Adipose tissue (tissue), 3 donors: Measurements from ENCODE around the gene TBC1D22A. TPM values are rescaled to one million over a fixed set of nuclear protein-coding genes. Genes with fewer than 3 reads are reported as not detected.

ENCODE experiments used
- H3K27ac ChIP-seq: one replicate; pipeline ENCODE4 v1.5.1; 2013; ENCODE audit warnings: low read depth, low read length
- WGBS, 3 donors: extraction: QIAGEN DNeasy Blood & Tissue Kit; methylation state at CpG; one replicate each; pipeline ENCODE4 v1.1.7; 2013; 5-methylcytosine and 5-hydroxymethylcytosine counted together
- polyA plus RNA-seq, 3 donors: library from polyadenylated mRNA; stranded (reverse); fragments of 200-250 nt; gene quantifications; one replicate each; pipeline ENCODE4 v1.2.3, GENCODE V29; 2013
- donor health status: healthy with polysubstance abuse.
- donor health status: Bipolar disorder and iron deficiency.
- donor health status: healthy.

TBC1D22A gene
- polyA plus RNA-seq, 3 donors, result 13.3 to 16.7 (median 15.4) TPM

DNA sequence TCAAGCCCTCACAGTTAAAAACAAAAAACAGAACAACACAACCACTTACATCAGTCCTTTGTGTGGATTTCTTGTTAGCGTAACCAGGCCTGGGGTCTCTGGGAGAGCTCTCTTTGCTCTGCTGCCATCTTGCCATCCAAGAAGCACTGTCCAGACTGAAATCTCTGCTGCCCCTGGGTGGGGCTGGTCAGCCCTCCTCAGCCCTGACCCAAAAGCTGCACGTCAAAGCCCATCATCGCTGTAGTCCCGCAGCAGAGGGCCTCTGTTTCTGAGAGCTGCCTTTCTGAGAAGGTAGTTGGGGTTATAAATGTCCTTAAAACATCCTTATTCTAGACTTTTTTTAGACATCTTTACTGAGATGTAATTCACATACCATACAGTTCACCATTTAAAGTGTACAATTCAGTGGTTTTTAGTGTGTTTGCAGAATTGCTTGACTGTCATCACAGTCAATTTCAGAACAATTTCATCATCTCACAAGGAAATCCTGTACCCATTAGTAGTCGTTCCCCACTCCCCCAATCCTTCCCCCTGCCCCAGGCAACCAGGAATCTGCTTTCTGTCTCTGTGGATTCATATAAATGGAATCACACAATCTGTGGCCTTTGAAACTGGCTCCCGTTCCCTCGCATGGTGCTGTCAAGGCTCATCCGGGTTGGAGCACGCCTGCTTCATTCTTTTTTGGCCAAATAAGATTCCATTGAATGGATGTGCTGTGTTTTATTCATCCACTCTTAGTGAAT, 94.9 kb downstream of the TBC1D22A start:
- 86 to 93% (median 88%) methylated on average over 9 of the region's 9 CpGs for WGBS, 3 donors
- H3K27ac ChIP-seq, result no peak overlapping the region

DNA sequence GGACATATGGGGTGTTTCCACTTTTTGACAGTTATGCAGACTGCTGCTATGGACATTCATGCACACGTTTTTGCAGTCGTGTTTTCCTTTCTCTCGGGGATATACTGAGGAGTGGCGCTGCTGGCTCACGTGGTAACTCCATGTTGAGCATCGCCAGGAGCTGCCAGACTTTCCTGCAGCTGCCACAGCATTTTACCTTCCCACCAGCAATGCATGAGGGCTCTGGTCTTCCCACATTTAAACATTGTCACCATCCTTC, 95.4 kb downstream of the TBC1D22A start:
- 82 to 91% (median 90%) methylated on average over 6 of the region's 6 CpGs for WGBS, 3 donors
- no peak overlapping the region for H3K27ac ChIP-seq

DNA sequence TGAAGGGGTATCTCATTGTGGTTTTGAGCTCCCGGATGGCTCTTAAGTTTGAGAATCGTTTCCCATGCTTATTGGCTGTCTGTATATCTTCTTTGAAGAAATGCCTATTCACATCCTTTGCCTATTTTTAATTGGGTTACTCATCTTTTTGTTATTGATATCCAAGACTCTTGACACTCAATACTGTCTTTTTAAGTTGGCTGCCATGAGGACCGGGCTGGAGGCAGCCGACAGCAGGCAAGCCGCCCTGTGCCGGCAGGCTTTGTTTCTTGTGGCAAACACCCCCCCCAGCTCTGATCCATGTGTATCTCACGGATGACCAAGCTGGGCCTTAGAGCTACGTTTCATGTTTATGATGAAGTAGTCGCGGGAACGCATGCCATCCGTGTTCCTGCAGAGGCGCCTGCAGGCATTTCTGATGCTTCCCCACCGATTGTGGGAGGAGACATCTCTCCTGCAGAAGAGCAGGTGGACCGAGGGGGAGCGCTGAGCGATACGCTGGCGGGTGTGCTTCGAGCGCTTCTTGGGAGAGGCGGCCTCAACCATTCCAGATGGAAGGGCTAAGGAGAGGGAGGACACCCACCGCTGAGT, 95.8 kb downstream of the TBC1D22A start:
- 96 to 98% (median 98%) methylated on average over 23 of the region's 23 CpGs for WGBS, 3 donors
- no peak overlapping the region for H3K27ac ChIP-seq

DNA sequence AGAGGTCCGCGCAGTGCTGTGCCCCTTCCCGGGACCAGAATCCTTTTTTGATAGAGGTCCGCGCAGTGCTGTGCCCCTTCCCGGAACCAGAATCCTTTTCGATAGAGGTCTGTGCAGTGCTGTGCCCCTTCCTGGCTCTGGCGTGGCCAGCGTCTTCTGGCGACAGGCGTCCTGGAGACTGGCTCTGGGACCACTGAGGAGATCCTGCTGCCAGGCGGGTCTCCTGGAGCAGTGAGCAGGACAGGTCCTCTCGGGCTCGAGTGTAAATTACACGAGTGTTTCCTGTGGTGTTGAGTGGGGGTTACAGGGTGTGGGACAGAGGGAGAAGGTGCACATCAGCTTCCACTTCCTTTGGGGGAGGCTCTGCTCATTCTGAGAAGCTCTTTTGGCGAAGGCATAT, 98.1 kb downstream of the TBC1D22A start:
- no peak overlapping the region for H3K27ac ChIP-seq
- WGBS, 3 donors, result 94 to 96% (median 95%) methylated on average over 16 of the region's 16 CpGs

DNA sequence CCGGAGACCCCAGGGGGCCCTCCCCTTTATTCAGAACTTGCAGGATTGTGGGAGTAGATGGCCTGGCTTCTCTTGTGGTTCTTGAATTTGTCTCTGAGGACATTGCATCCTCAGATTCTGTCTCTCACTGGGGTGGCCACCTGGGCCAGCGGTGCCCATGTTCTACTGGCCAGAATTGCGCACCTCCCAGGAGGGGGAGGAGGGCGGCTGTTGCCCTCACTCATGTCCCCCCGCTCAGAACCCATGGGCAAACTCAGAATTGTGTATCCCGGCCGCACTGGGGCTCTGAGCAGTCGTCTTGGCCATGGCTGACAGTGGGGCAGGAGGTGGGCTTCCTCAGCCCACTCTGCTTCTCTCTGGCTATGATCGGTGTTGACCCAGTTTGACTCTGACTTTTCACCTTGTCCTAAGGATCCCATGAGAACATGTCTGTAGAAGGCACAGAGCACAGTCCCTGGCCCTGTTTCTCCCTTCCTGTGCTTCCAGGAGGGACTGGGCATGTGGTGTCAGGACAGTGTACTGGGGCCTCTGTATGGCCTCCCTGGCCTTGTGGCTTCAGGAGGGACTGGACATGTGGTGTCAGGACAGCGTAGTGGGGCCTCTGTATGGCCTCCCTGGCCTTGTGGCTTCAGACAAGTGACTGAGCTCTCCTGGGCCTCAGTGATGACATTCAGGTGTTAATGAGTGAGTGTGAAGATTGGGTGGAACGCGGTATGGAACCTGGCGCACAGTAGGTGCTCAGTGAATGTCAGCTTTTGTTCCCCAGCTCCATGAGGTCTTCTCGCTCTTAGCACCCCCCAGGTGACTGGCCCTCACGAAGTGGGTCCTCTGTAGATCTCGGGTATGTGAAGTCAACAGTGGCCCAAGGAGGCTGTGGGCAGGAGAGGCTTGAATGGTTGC, 99.3 kb downstream of the TBC1D22A start:
- 92 to 97% (median 97%) methylated on average over 16 of the region's 16 CpGs for WGBS, 3 donors
- H3K27ac ChIP-seq, result no peak overlapping the region

DNA sequence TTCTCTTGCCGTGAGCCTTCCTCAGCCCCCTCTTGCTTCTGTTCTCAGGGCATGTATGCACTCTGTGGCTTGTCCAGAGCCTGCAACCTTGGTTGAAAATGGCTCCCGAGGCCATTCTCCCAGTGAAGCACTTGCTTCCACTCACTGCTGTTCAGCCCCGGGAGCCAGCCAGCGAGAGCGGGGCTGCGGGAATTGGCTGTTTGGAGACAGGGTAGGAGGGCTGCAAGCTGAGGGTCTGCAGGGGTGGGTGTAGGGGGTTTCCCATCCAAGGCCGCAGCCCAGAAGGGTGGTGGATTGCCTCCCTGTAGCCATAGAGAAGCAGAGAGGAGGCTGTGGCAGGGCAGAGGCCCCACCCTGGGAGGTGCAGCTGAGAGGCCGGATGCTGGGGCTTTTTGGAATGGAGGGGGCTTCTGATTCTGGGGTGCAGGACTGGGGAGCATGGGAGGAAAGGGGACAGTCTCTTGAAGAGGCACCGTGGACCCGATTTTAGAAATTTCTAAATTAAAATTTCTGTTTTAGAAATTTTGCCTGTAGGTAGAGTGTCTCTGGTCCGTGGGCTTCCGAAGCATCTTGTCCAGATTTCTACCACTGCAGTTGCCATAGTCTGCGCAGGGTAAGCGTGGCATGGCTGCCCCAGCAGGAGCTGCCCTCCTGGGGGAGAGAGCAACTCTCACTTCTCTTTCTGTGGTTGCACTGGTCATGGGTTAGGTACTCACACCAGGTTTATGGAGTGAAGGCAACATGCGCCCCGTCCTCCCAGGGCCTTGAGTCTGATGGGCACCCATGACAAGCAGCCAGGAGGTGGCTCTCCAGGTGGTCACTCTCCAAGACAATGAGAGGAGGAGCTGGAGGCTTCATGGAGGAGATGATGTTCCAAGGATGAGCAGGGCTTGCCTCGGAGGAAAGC, 100.2 kb downstream of the TBC1D22A start:
- 95 to 97% (median 96%) methylated on average over 17 of the region's 17 CpGs for WGBS, 3 donors
- H3K27ac ChIP-seq, result no peak overlapping the region

DNA sequence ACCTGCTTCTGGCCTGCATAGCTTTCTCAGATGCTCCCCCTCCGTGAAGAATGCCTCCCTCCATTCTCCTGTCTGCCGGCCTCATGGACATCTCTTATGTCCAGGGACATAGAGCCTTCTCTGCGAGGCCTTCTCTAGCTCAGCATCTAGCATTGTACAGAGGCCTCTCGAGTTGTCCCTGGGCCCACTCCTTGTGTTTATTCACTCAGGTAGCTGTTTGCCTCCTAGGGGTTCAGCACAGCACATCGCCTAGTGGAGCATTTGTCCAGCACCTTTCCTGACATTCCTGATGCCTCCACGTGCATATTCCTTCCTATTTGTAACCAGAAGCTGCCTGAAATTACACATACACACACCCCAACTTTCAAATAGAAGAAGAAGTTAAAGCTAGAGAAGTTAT, 101.3 kb downstream of the TBC1D22A start:
- no peak overlapping the region for H3K27ac ChIP-seq
- WGBS, 3 donors, result 78 to 88% (median 84%) methylated on average over 6 of the region's 6 CpGs

DNA sequence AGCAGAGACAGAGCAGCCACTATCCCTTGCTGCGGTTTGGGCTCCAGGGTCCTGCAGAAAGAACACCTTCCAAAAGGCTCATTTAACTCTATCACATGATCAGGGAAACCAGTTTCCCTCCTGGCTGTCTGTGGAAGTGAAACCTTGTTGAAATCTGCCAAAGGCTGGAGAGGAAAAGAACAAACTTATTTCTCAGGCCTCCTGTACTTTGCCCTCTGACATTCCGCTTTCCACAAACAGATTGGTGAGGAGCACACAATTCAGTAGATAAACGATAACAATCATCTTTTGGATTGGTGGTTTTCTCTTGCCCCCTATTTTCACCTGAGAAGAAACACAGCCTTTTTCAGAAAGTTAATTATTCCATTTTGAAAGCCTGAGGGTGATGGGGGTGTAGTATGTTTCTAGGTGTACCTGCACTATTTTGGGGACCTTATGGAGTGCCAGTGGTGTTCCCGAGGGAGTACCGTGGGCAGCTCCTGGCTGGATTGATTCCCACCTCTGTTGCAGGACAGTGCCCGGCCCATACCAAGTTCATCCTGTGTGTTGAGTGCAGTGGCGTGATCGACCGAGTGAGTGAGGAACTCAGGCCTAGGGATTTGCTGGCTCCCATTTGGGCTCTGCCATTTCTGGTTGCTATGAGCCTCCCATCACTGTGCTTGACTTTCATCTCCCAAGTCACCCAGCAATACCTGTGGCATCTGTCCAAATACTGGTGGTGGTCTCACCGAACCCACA, 102.0 kb downstream of the TBC1D22A start:
- H3K27ac ChIP-seq, result no peak overlapping the region
- WGBS, 3 donors, result 77 to 94% (median 91%) methylated on average over 10 of the region's 10 CpGs

DNA sequence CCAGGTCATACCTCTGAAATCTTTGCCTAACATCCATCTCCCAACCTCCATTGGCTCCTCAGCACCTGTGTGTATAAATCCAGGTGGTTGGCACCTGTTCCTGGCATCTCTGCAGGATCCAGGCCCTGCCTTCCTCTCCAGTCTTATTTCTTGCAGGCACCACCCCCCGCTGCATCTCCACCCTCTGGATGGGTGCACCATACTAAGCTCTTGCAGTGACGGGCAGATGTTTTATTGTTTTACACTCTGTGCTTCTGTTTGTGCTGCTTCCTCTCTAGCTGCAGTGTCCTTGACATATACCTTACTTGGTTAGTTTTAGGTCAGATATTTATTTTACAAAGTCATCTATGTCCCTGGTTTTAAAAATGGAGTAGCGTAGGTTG, 102.6 kb downstream of the TBC1D22A start:
- H3K27ac ChIP-seq, result no peak overlapping the region
- WGBS, 3 donors, result 97 to 99% (median 99%) methylated on average over 3 of the region's 3 CpGs

DNA sequence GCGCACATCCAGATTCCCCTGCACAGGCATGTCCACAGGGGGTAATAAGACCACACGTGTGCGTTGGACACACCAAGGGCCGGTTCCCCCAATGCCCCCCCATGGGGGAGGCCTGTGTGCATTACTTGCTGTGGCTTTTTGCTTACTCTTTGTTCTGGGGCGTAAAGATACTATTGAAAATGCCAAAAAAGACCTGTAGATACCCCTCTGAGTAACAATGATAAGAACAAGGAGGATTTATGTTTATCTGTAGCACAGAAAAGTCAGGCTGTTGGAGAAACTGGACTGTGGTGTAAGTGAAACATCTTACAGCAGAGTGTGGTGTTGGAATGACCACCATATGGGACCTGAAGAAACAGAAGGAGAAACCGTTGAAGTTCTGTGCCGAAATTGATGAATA, 103.2 kb downstream of the TBC1D22A start:
- 97 to 98% (median 98%) methylated on average over 7 of the region's 7 CpGs for WGBS, 3 donors

DNA sequence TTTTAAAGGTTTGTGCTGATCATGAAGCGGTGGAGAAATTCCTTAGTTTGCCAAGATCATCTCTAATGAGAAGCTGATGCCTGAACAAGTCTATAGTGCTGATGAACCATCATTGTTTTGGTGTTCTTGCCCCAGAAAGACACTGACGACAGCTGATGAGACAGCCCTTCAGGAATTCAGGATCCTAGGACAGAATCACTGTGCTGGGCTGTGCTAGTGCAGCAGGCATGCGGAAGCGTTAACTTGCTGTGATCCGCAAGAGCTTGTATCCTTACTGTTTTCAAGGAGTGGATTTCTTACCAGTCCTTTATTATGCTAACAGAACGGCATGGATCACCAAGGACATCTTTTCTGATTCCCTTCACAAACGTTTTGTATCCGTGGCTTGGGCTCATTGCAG, 104.1 kb downstream of the TBC1D22A start:
- WGBS, 3 donors, result 90 to 94% (median 91%) methylated on average over 8 of the region's 8 CpGs
- H3K27ac ChIP-seq, result no peak overlapping the region

More for the DNA sequence above, 103.2 kb downstream of the TBC1D22A start:
- no peak overlapping the region for H3K27ac ChIP-seq

DNA sequence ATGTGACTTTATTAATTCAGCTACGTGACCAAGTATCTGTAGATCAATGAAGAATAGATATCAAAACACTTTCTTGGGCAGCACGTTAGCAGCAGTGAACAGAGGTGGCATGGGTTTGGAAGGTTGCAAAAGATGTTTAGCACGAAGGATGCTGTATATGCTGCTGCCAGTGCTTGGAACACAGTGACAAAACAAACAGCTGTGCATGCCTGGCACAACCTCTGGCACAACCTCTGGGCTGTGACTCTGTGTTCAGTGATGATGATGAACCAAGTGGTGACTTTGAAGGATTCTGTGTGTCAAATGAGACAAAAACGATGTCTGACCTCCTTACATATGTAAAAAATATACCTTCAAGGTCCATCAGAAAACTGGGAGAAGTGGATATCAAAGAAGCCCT, 104.7 kb downstream of the TBC1D22A start:
- WGBS, 3 donors, result 95 to 97% (median 95%) methylated on average over 4 of the region's 4 CpGs

DNA sequence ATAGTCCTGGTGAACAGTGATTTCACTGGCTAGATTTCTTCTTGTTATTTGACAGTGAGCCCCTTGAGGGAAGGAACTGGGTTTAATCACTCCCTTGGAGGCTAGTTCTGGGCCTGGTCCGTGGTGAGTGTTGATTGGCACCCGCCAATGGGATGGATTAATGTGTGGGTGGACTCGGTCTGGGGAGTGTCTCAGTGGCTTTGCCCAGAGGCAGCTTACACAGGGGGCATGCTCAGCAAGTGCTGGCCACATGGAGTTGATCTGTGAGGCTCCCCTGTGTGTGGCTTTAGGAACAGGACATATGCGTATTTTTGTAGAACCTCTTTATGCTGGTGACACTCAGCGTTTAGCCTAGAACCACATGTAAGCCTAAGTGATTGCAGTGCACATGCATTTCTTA, 106.9 kb downstream of the TBC1D22A start:
- 94 to 97% (median 95%) methylated on average over 5 of the region's 5 CpGs for WGBS, 3 donors
- no peak overlapping the region for H3K27ac ChIP-seq

More for the DNA sequence above, 104.7 kb downstream of the TBC1D22A start:
- H3K27ac ChIP-seq, result no peak overlapping the region

DNA sequence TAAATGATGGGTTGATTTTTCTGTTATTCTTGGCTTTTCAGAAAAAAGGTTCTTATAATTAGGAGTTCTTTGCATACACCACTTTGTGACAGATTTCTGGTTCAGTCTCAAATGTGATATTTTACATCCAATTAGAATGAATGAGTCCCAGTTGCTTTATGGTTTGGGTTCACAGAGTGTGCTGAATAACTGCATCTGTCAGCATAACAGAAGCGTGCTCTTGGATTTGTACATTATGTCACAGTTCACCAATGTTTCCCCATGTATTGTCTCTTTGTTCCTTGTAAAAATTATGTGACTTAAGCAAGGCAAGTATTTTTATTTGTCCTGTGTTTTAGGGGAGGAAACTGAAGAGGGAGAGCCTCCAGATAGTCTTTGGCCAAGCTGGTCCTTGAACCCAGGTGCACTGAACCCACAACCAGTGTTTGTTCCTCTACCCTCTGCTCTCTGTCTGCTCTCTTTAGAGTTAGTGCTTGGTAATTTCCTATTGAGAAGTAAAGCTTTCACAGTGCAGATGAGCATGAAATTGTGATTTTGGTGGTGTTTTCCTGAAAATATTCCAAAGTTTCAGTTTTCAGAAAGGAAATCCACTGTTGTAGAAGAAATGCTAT, 107.5 kb downstream of the TBC1D22A start:
- H3K27ac ChIP-seq, result no peak overlapping the region
- 91 to 92% (median 92%) methylated on average over 1 of the region's 1 CpG for WGBS, 3 donors

DNA sequence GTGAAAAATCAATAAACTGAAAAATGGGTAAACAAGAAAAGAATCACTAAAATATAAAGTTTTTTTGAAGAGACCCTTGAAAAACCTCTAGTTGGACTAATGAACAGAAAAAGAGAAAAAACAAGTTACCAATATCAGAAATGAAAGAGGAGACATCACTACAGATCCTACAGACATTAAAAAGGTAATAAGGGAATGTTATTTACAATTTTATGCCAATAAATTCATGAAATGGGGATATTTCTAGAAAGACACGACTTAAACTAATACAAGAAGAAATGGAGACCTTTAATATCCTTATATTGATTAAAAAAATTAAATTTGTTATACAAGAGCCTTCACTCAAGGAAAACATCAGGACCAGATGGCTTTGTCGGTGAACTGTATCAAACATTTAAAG, 109.4 kb downstream of the TBC1D22A start:
- WGBS, 3 donors, result 86 to 94% (median 93%) methylated on average over 2 of the region's 2 CpGs
- H3K27ac ChIP-seq, result no peak overlapping the region

DNA sequence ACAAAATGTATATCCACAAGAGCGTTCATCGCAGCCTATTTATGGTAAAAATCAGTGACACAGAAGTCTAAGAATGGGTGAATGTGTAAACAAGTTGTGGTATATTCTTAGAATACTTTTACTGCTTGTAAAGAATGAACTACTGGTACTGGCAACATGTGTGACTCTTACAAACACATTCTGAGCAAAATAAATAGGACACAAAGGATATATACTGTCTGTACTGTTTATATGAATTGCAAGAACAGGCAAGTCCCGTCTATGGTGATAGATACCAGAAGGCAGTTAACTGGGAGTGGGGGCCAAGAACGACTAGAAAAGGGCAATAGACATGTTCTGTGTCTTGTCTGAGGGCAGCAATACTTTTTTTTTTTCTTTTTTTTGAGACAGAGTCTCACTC, 112.6 kb downstream of the TBC1D22A start:
- H3K27ac ChIP-seq, result no peak overlapping the region
- WGBS, 3 donors, result 83 to 88% (median 84%) methylated on average over 4 of the region's 4 CpGs

DNA sequence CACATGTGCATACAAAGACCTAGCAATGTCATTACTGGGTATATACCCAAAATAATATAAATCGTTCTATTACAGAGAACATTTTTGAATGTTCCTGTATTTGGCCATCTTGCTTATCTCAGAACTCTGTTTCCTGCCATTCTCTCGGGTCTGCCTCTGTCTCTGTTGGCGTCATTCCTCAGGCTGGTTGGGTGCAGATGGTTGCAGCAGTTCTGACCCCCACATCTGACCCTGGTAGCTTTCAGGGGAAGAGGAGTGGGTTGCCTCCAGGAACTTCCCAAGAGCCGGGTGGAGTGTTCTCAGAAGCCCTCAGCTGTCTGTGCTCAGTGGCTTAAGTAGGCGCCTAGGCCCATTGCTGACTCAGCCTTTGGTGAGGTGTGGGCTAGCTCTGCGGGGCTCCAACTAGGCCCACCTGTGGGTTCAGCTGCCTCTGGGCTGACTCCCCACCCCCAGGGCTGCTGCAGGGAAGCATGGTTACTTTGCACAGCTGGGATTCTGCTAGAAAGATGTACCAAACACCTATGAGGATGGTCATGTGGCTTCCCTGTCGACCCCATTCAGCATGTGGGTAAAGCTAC, 114.0 kb downstream of the TBC1D22A start:
- 84 to 91% (median 89%) methylated on average over 7 of the region's 7 CpGs for WGBS, 3 donors

More for the DNA sequence above, 114.0 kb downstream of the TBC1D22A start:
- no peak overlapping the region for H3K27ac ChIP-seq
